Stimulated activated naive CD8-positive, alpha-beta T cell treated with anti-CD3 and anti-CD28 coated beads, Interleukin-15, amount 100 ng/mL, for 72 hours (primary cell): ENCODE data around the gene MYO1C.
"Not testable (repeated sequence)": the region's sequence is repeated elsewhere in the genome, so short reads cannot be mapped to it uniquely, and the experiment has no call there.

Source experiments
- ATAC-seq: fragments of 150-1000 bp; cut with Tn5 transposase; 2 replicates; pipeline ENCODE4 v1.10.0; 2021; ENCODE audit warnings: mild to moderate bottlenecking, moderate library complexity
- DNase-seq, 2 donors: peaks; one replicate each; pipeline ENCODE4 v3.0.0; 2021 to 2022
- H3K27ac Mint-ChIP-seq, 2 donors: one replicate each; pipeline ENCODE4 v1.8.0; 2022; ENCODE audit warnings: mild to moderate bottlenecking in 2 of 2, mixed read lengths in 2 of 2, moderate library complexity in 2 of 2
- H3K27me3 Mint-ChIP-seq: one replicate; pipeline ENCODE4 v1.8.0; 2022; ENCODE audit warnings: mixed read lengths
- H3K4me1 Mint-ChIP-seq: one replicate; pipeline ENCODE4 v1.8.0; 2022; ENCODE audit warnings: mild to moderate bottlenecking, mixed read lengths
- H3K4me3 Mint-ChIP-seq, 2 donors: one replicate each; pipeline ENCODE4 v1.8.0; 2022; ENCODE audit warnings: mild to moderate bottlenecking in 2 of 2, mixed read lengths in 2 of 2, moderate library complexity in 1 of 2
- H3K9me3 Mint-ChIP-seq, 2 donors: one replicate each; pipeline ENCODE4 v1.8.0; 2022; ENCODE audit warnings: mixed read lengths in 2 of 2

MYO1C gene

DNA sequence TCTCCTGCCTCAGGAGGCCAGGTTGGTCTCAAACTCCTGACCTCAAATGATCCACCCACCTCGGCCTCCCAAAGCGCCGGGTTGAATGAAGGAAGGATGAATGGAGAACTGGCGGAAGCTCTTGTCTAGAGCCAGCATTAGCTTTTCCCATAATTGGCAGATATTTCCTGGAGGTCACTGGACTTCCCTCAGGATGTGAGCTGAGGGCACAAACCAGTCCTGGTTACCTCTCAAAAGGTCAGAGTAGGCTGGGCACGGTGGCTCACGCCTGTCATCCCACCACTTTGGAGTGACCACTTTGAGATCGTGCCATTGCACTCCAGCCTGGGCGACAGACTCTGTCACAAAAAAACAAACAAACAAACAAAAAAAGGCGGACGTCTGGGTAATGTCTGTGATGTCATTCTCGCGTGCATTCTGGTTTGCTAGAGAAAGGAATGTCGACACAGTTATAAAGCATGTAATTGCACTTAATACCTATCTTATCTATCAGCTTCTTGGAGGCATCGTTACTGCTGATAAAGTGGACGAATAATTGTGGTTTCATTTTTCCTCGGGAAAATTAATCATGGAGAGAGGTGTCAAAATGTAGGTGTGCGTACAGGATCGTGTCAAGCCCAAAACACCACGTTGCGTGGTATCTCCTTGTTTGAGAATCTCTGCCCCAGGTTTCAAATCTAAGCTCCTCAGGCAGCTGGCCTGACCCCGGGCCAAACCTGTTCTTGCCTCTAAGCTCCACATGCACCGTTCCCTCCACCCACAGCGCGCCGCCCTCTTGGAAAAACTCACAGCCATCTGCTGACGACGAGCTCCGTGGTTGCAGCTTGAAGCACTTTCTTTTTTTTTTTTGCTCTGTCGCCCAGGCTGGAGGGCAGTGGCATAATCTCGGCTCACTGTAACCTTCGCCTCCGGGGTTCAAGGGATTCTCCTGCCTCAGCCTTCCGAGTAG, 30.0 kb downstream of the MYO1C start:
- peak; percentile 20 for ATAC-seq
- Mint-ChIP-seq H3K9me3 (peaks cover 0 to 5% of the 10 kb centered on the region in 2 donors), H3K27ac (peak overlapping the region in 1 of 2 donors; percentile 82)

DNA sequence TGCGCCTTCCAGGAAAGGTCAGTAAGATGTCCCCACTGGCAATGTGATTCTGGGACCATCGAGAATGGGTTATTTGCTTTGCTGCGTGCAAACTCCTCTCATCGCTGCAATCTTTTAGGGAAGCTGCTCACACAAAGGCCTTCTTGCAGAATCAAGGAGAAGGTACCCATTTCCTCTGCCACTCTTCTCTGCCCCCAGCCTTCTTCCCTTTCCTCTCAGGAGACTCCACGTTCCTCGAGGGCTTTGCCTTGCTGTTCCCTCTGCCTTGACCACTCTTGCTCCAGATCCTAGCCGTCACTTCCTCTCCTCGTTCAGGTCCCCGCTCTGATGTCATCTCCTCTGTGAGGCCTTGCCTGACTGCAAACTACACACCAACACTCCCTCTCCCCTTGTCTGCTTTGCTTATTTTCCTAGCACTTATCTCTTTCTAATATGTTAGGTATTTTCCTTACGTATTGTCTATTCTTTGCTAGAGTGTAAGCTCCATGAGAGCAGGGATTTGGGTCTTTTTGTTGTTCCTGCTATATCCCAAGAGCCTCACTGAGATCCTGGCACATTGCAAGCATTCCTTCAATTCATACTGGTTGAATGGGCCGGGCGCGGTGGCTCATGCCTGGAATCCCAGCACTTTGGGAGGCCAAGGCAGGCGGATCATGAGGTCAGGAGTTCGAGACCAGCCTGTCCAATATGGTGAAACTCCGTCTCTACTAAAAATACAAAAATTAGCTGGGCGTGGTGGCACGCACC, 31.1 kb downstream of the MYO1C start:
- Mint-ChIP-seq H3K4me3 (no peak overlapping the region), H3K27ac (no peak overlapping the region)
- DNase-seq: no peak

More for the DNA sequence above, 30.0 kb downstream of the MYO1C start:
- H3K4me3 Mint-ChIP-seq: peak overlapping the region; percentile 54 to 68
- peak in 1 of 2 donors; percentile 37 for DNase-seq
- peaks cover 73% of the 10 kb centered on the region for H3K27me3 Mint-ChIP-seq
- H3K4me1 Mint-ChIP-seq: peaks cover 44% of the 10 kb centered on the region

GRCh38 chr17:1460233-1460632, 32.3 kb downstream of the MYO1C start:
- DNase-seq (no peak), ATAC-seq (no peak)
- Mint-ChIP-seq H3K9me3 (peaks cover 0 to 5% of the 10 kb centered on the region in 2 donors), H3K27ac (no peak overlapping the region), H3K27me3 (peaks cover 74% of the 10 kb centered on the region), H3K4me3 (no peak overlapping the region), H3K4me1 (peaks cover 56% of the 10 kb centered on the region)

More for the DNA sequence above, 31.1 kb downstream of the MYO1C start:
- peaks cover 0 to 5% of the 10 kb centered on the region in 2 donors for H3K9me3 Mint-ChIP-seq
- H3K27me3 Mint-ChIP-seq: peaks cover 80% of the 10 kb centered on the region
- peaks cover 54% of the 10 kb centered on the region for H3K4me1 Mint-ChIP-seq
- no peak for ATAC-seq

- Mint-ChIP-seq H3K27ac (peak within 1 kb of the TSS; percentile 86 to 95), H3K4me3 (peak within 1 kb of the TSS; percentile 89 to 92), H3K27me3 (peaks cover 31% of the 10 kb centered on the region), H3K4me1 (peaks cover 58% of the 10 kb centered on the region), H3K9me3 (no peaks in the 10 kb centered on the region)
- peak; percentile 99 to 100 for DNase-seq
- peak; percentile 96 for ATAC-seq
Observed at GRCh38 chr17:1455797-1456599, 36.5 kb downstream of the MYO1C start, which contains the start of gene CRK. Gene CRK, minus strand, starts transcription at chr17:1456232. Its CDS starts 115 bp downstream, at chr17:1456117.

- peak overlapping the region; percentile 66 to 95 for H3K27ac Mint-ChIP-seq
- H3K27me3 Mint-ChIP-seq: peaks cover 25% of the 10 kb centered on the region
- ATAC-seq (peak; percentile 35), DNase-seq (peak; percentile 44 to 47)
- H3K4me3 Mint-ChIP-seq: peak overlapping the region; percentile 83 to 92
- peaks cover 56% of the 10 kb centered on the region for H3K4me1 Mint-ChIP-seq
- no peaks in the 10 kb centered on the region for H3K9me3 Mint-ChIP-seq
Observed at GRCh38 chr17:1455291-1455796, 37.1 kb downstream of the MYO1C start.

DNA sequence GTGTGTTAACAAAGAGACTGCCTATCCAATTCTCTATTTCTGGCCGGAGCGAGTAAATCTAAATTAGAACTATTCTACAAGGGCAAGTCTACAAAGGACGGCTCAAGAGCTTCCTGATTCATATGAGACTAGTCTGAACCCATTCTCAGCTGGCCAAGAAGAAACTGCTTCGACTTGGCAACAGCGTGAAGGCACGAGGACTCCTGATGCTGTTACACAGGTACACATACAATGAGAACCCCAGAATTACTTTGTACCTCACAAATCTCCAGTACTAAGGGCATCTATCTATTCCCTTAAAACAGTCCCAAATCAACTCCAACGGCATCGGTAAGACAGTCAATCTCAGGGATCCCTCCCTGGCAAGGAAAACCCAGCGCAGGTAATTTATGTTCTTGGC, 37.9 kb downstream of the MYO1C start:
- H3K4me1 Mint-ChIP-seq: peaks cover 51% of the 10 kb centered on the region
- H3K9me3 Mint-ChIP-seq: no peaks in the 10 kb centered on the region
- H3K27me3 Mint-ChIP-seq: peaks cover 17% of the 10 kb centered on the region
- ATAC-seq (no peak), DNase-seq (no peak)
- H3K4me3 Mint-ChIP-seq: peak overlapping the region; percentile 83 to 92
- H3K27ac Mint-ChIP-seq: peak overlapping the region; percentile 19 to 57

DNA sequence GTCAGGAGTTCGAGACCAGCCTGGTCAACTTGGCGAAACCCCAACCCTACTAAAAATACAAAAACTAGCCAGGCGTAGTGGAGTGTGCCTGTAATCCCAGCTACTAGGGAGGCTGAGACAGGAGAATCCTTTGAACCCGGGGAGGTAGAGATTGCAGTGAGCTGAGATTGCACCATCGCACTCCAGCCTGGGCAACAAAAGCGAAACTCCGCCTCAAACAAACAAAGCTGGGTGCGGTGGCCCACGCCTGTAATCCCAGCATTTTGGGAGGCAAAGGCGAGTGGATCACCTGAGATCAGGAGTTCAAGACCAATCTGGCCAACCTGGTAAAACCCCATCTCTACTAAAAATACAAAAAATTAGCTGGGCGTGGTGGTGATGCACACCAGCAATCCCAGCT, 38.8 kb downstream of the MYO1C start:
- Mint-ChIP-seq H3K27me3 (peaks cover 13% of the 10 kb centered on the region), H3K4me1 (peaks cover 59% of the 10 kb centered on the region), H3K27ac (peak overlapping the region in 1 of 2 donors; percentile 91), H3K4me3 (peak overlapping the region; percentile 45 to 60)
- not testable (repeated sequence) for DNase-seq, ATAC-seq, H3K9me3 Mint-ChIP-seq

DNA sequence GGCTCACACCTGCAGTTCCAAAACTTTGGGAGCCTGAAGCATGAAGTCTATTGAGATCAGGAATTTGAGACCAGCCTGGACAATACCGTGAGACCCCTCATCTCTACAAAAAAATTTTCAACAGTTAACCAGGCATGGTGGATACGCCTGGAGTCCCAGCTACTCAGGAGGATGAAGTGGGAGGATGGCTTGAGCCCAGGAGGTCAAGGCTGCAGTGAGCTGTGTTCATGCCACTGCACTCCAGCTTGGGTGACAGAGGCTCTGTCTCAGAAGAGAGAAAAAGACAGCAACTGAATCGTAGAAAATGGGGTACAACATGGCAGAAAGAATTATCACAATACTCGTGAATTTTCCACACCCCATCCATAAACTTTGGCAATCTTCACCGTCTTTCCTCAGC, 39.6 kb downstream of the MYO1C start:
- ATAC-seq (no peak), DNase-seq (no peak)
- no peak overlapping the region for H3K4me3 Mint-ChIP-seq
- no peak overlapping the region for H3K27ac Mint-ChIP-seq
- H3K27me3 Mint-ChIP-seq: peaks cover 10% of the 10 kb centered on the region
- H3K9me3 Mint-ChIP-seq: no peaks in the 10 kb centered on the region
- H3K4me1 Mint-ChIP-seq: peaks cover 63% of the 10 kb centered on the region

DNA sequence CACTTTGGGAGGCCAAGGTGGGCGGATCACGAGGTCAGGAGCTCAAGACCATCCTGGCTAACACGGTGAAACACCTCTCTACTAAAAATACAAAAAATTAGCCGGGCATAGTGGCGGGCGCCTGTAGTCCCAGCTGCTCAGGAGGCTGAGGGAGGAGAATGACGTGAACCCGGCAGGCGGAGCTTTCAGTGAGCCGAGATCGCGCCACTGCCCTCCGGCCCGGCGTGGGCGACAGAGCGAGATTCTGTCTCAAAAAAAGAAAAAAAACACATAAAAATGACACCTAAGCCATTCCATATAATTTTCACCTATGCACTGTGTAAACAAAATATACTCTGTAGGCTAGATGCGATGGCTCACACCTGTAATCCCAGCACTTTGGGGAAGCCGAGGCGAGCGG, 42.2 kb downstream of the MYO1C start:
- not testable (repeated sequence) for H3K27me3 Mint-ChIP-seq, H3K27ac Mint-ChIP-seq, H3K9me3 Mint-ChIP-seq, DNase-seq, ATAC-seq, H3K4me3 Mint-ChIP-seq
- peaks cover 62% of the 10 kb centered on the region for H3K4me1 Mint-ChIP-seq

DNA sequence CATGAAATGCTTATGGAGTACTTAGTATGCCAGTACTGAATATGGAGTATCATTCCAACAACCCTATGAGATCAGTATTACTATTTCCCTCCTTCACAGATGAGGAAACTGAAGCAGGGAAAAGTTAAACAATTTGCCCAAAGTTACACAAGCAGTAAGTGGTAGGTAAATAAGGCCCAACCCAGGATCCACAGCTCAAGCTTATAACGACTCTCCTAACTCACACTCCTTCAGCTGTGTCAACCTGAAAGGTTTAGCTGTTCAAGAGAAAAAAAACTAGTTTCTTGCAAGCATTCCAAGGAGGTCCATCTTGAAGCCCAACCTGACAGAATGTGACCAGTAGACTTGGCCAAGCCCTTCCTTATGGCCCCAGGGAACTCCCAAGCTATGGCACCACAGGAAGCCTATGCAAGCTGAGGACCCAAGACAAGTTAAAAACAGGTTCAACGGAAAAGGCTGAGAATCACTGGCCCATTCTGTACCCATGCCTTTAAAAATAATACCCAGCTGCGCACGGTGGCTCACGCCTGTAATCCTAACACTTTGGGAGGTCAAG, 43.0 kb downstream of the MYO1C start:
- H3K4me3 Mint-ChIP-seq: no peak overlapping the region
- H3K27me3 Mint-ChIP-seq: no peaks in the 10 kb centered on the region
- ATAC-seq: no peak
- peaks cover 55% of the 10 kb centered on the region for H3K4me1 Mint-ChIP-seq
- DNase-seq: no peak
- H3K9me3 Mint-ChIP-seq: no peaks in the 10 kb centered on the region
- H3K27ac Mint-ChIP-seq: no peak overlapping the region

DNA sequence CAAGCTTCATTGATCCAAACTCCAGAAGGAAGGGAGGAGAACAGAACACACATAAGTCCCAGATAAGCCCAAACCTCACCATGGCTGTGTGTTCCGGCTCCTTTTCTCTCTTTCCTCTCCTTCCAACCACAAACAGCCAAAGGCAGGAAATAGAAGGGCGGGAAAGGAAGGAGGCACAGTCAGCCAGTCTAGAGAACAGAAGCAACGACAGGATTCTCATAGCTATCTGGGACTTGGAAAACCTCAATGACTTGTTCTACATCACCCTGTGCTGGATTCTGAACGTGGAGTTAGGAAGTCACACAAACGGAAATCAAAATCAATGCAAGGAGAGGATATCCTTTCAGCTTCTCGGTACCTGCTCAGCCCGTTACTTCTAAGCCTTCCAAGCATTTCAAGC, 45.4 kb downstream of the MYO1C start:
- no peak overlapping the region for H3K4me3 Mint-ChIP-seq
- ATAC-seq (no peak), DNase-seq (no peak)
- peaks cover 30% of the 10 kb centered on the region for H3K4me1 Mint-ChIP-seq
- H3K9me3 Mint-ChIP-seq: no peaks in the 10 kb centered on the region
- H3K27me3 Mint-ChIP-seq: no peaks in the 10 kb centered on the region
- peak overlapping the region in 1 of 2 donors; percentile 54 for H3K27ac Mint-ChIP-seq

- Mint-ChIP-seq H3K9me3 (no peaks in the 10 kb centered on the region), H3K4me3 (no peak overlapping the region), H3K27me3 (no peaks in the 10 kb centered on the region), H3K4me1 (peaks cover 30% of the 10 kb centered on the region), H3K27ac (no peak overlapping the region)
- no peak for DNase-seq
- ATAC-seq: no peak
Observed at GRCh38 chr17:1446201-1446600, 46.3 kb downstream of the MYO1C start.

DNA sequence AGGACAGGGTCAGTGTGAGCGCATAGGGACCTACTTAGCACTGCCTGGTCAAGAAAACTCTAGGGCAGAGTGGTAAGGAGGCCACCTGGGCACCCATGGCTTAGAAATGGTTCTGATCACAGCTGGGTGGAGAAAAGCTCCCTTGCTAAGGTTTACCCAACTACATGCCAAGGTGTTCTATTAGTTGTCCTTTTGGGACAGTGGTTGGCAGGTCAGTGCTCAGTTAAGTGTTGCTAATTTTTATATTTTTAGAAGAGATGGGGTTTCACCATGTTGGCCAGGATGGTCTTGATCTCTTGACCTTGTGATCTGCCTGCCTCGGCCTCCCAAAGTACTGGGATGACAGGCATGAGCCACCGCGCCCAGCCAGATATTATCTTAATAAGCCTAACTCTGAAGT, 46.8 kb downstream of the MYO1C start:
- not testable (repeated sequence) for H3K27me3 Mint-ChIP-seq, H3K9me3 Mint-ChIP-seq, H3K4me3 Mint-ChIP-seq, DNase-seq, ATAC-seq
- H3K4me1 Mint-ChIP-seq: peaks cover 30% of the 10 kb centered on the region
- H3K27ac Mint-ChIP-seq: peak overlapping the region in 1 of 2 donors; percentile 34

- H3K27ac Mint-ChIP-seq, H3K9me3 Mint-ChIP-seq, DNase-seq, H3K27me3 Mint-ChIP-seq, H3K4me3 Mint-ChIP-seq, ATAC-seq: not testable (repeated sequence)
- peaks cover 20% of the 10 kb centered on the region for H3K4me1 Mint-ChIP-seq
Observed at GRCh38 chr17:1442721-1443120, 49.8 kb downstream of the MYO1C start.
